Choroid plexus epithelial cell (primary cell): ENCODE measurements around the gene TAF12.
"Not testable (repeated sequence)": the region's sequence is repeated elsewhere in the genome, so short reads cannot be mapped to it uniquely, and the experiment has no call there.

Experiments used
- DNase-seq: peaks from one replicate; pipeline ENCODE4 v3.0.0-alpha.2; 2010; ENCODE audit warnings: low read depth
- H3K4me3 ChIP-seq: 2 replicates; pipeline ENCODE4 v1.5.1; 2011; ENCODE audit warnings: low read depth, mild to moderate bottlenecking, control low read depth, low read length, moderate library complexity
- TF ChIP-seq, protein P1 (sequence below): conservative IDR thresholded peaks from 2 replicates; pipeline ENCODE4 v1.5.1; 2011; ENCODE audit warnings: low read depth, mild to moderate bottlenecking, control low read depth, inconsistent platforms, low read length, moderate library complexity

TAF12 gene

DNA sequence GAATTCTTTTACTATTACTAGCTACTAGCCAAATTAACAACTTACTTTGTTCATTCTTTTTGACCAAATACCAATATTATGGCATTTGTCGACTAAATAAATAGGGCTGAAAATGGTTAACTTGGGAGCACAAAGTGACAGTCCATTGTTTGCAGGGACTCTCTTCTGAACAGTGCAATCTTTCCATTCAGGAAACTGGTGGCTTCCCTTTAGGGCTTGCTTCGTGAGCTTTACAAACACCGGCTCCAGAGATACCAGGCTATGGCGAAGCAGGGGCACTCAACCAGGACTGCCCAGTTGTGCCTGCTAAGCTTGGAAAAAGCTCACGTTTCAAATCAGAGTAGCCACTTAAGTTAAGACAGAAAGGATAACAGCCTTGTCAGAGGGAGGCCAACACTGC lies 38.5 kb downstream of the TAF12 start:
- DNase-seq = no peak
- TF ChIP-seq, protein P1, sequence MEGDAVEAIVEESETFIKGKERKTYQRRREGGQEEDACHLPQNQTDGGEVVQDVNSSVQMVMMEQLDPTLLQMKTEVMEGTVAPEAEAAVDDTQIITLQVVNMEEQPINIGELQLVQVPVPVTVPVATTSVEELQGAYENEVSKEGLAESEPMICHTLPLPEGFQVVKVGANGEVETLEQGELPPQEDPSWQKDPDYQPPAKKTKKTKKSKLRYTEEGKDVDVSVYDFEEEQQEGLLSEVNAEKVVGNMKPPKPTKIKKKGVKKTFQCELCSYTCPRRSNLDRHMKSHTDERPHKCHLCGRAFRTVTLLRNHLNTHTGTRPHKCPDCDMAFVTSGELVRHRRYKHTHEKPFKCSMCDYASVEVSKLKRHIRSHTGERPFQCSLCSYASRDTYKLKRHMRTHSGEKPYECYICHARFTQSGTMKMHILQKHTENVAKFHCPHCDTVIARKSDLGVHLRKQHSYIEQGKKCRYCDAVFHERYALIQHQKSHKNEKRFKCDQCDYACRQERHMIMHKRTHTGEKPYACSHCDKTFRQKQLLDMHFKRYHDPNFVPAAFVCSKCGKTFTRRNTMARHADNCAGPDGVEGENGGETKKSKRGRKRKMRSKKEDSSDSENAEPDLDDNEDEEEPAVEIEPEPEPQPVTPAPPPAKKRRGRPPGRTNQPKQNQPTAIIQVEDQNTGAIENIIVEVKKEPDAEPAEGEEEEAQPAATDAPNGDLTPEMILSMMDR = no peak

DNA sequence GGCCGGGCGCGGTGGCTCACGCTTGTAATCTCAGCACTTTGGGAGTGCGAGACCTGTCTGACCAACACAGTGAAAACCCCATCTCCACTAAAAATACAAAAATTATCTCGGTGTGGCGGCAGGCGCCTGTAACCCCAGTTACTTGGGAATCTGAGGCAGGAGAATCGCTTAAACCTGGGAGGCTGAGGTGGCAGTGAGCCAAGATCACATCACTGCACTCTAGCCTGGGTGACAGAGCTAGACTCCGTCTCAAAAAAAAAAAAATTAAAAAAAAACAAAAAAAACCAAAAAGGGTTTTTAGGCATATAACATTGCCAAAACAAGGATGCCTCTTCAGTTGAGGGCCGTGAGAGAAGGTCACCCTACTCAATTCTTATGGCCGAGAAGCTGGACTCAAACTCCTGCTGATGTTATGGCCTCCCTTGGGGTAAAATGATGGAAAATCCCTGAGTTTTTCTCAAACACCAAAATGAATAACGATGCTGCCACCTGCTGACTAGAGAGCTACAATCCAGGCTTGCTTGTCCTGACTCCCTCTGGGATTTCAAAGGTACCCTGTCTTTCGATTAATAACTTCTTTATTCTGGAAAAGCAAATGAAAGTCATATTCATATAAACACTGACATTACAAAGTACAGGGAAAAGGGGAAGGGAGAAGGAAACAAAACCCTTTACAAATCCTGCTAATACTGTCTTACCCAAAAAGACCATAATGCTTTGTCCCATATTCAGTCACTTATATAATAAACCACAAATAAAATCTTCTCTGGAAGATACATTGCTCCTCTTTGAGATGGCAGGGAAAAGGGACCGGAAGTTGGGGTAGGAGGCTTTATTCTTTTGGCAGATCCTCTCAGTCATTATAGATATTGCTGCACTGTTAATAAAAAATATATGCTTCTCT lies 40.1 kb downstream of the TAF12 start:
- TF ChIP-seq, protein P1 = peak; percentile 85
- H3K4me3 ChIP-seq = no peak overlapping the region
- peak; percentile 88 for DNase-seq

More for the DNA sequence above, 38.5 kb downstream of the TAF12 start:
- no peak overlapping the region for H3K4me3 ChIP-seq

DNA sequence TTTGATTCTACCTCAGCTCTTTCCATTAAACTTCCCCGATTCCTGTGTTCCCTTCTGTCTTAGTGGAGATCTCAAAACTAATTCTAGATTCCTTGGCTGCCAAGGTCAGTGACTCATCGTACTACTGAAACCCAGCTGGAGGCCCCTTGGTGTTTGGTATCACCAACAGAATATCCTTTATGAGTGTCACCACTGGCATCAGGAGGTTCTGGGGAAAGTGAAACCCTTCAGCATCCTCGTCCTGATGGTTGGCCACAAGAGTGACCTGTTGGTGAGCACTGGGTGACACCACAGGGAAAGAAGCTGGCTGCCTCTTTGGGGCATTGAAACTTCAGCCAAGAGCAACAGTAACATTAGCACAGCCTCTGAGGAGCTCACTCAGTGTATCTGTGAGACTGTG lies 41.2 kb downstream of the TAF12 start:
- H3K4me3 ChIP-seq = no peak overlapping the region
- peak; percentile 93 for DNase-seq
- TF ChIP-seq, protein P1 = no peak

DNA sequence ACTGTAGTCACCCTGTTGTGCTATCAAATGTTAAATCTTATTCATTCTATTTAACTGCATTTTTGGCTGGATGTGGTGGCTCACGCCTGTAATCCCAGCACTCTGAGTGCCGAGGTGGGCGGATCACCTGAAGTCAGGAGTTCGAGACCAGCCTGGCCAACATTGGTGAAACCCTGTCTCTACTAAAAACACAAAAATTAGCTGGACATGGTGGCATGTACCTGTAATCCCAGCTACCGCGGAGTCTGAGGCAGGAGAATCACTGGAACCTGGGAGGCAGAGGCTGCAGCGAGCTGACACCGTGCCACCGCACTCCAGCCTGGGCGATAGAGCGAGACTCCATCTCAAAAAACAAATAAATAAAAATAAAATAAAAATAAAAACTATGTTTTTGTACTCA lies 46.6 kb downstream of the TAF12 start:
- not testable (repeated sequence) for H3K4me3 ChIP-seq, DNase-seq

DNA sequence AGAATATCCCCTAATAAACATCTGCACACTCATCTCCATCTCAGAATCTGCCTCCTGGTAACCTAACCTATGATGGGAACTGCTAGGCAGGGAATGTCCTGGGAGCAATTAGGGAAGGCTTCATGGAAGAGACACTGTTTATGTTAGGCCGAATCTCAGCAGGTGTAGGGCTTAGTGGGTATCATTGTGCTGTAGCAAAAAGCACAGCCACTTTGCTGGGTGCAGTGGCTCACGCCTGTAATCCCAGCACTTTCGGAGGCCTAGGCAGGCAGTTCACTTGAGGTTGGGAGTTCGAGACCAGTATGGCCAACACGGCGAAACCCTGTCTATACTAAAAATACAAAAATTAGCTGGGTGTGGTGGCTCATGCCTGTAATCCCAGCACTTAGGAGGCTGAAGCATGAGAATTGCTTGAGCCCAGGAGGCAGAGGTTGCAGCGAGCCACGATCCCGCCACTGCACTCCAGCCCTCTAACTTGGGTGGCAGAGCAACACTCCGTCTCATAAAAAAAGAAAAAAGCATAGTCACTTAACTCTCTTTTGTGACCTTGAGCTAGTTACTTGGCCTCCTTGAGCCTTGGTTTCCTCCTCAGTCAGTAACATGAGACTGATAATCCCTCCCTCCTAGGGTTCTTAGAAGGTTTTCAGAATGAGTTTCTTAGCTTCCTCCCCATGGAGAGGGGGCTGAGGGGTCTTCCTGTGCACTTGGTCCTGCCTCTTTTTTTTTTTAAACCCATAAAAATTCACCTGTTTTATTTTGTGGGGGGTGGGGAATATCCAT lies 47.3 kb downstream of the TAF12 start:
- TF ChIP-seq, protein P1 = no peak
- no peak for DNase-seq
- no peak overlapping the region for H3K4me3 ChIP-seq

DNA sequence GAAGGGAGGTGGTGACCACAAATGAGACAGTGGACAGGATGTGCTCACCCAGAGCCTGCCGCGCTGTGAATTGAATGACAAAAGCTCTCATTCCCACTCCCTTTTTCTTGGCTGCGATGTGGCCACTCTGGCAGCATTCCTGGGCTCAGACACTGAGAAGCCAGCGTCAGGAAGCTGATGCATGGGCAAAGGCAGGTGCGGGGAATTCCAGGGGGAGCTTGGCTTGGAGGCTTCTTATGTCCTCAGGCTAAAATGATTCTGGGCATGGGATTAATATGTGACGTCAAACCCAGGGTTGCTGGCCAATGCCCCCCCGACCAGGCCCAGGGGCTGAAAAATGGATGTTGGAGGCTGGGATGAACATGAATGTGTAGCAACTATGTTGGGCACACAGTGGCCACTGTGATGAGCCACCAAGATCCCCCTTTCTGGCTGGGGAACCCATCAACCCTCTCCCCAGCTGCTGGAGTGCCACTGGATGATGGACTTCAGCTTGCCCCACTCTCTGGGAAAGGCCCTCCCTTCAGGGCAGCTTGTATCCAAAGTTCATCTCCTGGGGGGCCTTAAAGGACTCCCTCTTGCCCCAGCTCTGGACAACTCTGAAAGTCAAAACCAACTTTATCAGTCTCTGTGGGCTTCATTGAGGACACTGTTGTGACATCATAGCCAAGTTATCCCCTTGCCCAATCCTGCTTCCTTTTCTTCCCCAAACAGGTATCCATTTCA lies 48.0 kb downstream of the TAF12 start:
- H3K4me3 ChIP-seq, DNase-seq: not testable (repeated sequence)

DNA sequence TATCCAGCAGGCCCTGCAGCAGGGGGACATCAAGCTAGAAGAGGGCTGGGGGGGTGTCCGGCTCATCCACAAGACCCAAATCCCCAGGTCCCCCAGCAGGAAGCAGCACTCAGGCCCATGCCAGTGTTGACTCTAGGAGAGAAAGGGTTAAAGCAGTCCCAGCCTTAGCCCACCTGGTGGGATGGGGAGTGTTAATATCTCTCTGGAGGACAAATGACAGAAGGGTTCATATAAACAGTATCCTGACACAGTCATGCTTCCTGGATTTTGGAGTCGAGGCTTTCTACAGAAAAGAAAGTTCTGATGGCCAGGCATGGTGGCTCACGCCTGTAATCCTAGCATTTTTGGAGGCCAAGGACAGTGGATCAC lies 48.9 kb downstream of the TAF12 start:
- DNase-seq, H3K4me3 ChIP-seq: not testable (repeated sequence)

DNA sequence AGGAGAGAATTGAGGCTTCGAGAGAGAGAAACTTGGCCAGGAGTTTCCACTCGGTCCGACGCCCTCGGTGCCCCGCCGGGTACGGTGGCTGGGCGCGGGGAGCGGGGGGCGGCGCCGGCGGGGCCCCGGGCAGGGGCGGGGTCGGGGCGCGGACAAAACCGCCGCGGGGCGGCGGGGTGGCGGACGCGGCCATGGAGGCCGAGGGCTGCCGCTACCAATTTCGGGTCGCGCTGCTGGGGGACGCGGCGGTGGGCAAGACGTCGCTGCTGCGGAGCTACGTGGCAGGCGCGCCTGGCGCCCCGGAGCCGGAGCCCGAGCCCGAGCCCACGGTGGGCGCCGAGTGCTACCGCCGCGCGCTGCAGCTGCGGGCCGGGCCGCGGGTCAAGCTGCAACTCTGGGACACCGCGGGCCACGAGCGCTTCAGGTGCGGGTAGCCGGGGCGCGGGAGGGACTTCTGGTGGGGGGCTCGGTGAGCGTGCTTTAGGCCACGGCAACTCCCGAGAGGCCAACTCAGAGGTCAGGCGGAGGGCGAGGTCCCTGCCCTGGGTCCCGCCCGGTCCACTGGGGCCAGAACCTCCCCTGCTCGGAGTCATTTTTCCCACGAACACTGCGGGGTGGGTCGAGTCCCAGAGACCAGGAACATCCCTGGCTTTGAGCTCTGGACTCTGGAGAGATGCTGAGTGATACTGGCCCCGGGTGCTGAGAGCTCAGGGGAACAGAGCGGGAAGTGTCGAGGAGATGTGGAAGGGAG lies 50.4 kb downstream of the TAF12 start:
- H3K4me3 ChIP-seq = peak overlapping the region; percentile 57
- TF ChIP-seq, protein P1 = no peak
- no peak for DNase-seq
